ENCODE data around the gene ECE1.

Gene ECE1

GRCh38 chr1:21244154-21244553 lies 46.1 kb downstream of the ECE1 start:
- no peak for DNase-seq (ENCODE audit: low read depth in 1 of 2, low spot score in 1 of 2)
- TF ChIP-seq SPI1 (IDR thresholded peaks at IDR 0.05; ENCODE audit: borderline replicate concordance, low read depth) = no peak
- no peak for TF ChIP-seq POLR2AphosphoS5 (IDR thresholded peaks at IDR 0.05; ENCODE audit: low read depth)
- TF ChIP-seq GABPA (IDR thresholded peaks at IDR 0.05; ENCODE audit: low read depth) = no peak
- no peak for TF ChIP-seq REST (IDR thresholded peaks at IDR 0.05; ENCODE audit: insufficient replicate concordance, low read depth)
- no peak for TF ChIP-seq CTCF (IDR thresholded peaks at IDR 0.05; ENCODE audit: insufficient read depth, low read length)
- no peak overlapping the region for H3K4me3 ChIP-seq (replicated peaks; ENCODE audit: insufficient read depth, low read length)
- no peaks in the 10 kb centered on the region for H3K27me3 ChIP-seq (ENCODE audit: insufficient read depth, poor library complexity, severe bottlenecking)
- no peak overlapping the region for H3K27ac ChIP-seq (replicated peaks)

GRCh38 chr1:21242846-21243245 lies 47.4 kb downstream of the ECE1 start:
- no peaks in the 10 kb centered on the region for H3K27me3 ChIP-seq (ENCODE audit: insufficient read depth, poor library complexity, severe bottlenecking)
- H3K27ac ChIP-seq (replicated peaks) = no peak overlapping the region
- TF ChIP-seq CTCF (IDR thresholded peaks at IDR 0.05; ENCODE audit: insufficient read depth, low read length) (no peak), POLR2AphosphoS5 (IDR thresholded peaks at IDR 0.05; ENCODE audit: low read depth) (no peak), REST (IDR thresholded peaks at IDR 0.05; ENCODE audit: insufficient replicate concordance, low read depth) (no peak), SPI1 (IDR thresholded peaks at IDR 0.05; ENCODE audit: borderline replicate concordance, low read depth) (no peak), GABPA (IDR thresholded peaks at IDR 0.05; ENCODE audit: low read depth) (no peak)
- no peak overlapping the region for H3K4me3 ChIP-seq (replicated peaks; ENCODE audit: insufficient read depth, low read length)
- no peak for DNase-seq (ENCODE audit: low read depth in 1 of 2, low spot score in 1 of 2)

- DNase-seq (ENCODE audit: low read depth in 1 of 2, low spot score in 1 of 2) = no peak
- H3K4me3 ChIP-seq (replicated peaks; ENCODE audit: insufficient read depth, low read length) = no peak overlapping the region
- TF ChIP-seq SPI1 (IDR thresholded peaks at IDR 0.05; ENCODE audit: borderline replicate concordance, low read depth) (no peak), CTCF (IDR thresholded peaks at IDR 0.05; ENCODE audit: insufficient read depth, low read length) (no peak), POLR2AphosphoS5 (IDR thresholded peaks at IDR 0.05; ENCODE audit: low read depth) (no peak), REST (IDR thresholded peaks at IDR 0.05; ENCODE audit: insufficient replicate concordance, low read depth) (no peak), GABPA (IDR thresholded peaks at IDR 0.05; ENCODE audit: low read depth) (no peak)
- no peaks in the 10 kb centered on the region for H3K27me3 ChIP-seq (ENCODE audit: insufficient read depth, poor library complexity, severe bottlenecking)
- no peak overlapping the region for H3K27ac ChIP-seq (replicated peaks)
Observed at GRCh38 chr1:21241771-21242581, 48.3 kb downstream of the ECE1 start.

Data from HL-60 (cell line).